Cardiac fibroblast (primary cell): ENCODE measurements around the gene FGD4.
A peak's percentile ranks its signal among the peaks of the same experiment; 100 is the strongest.

Source experiments
- DNase-seq, 2 donors: peaks; one replicate each; pipeline versions ENCODE4 v3.0.0 to v3.0.0-alpha.2; 2010; ENCODE audit warnings: low read depth in 2 of 2
- H3K4me3 ChIP-seq, 2 donors: replicated peaks in 1 of 2; 1 replicate in 1 of 2; 2 replicates in 1 of 2; pipeline ENCODE4 v1.5.1; 2011; ENCODE audit warnings: low read depth in 2 of 2, low read length in 2 of 2, mild to moderate bottlenecking in 2 of 2, moderate library complexity in 1 of 2
- TF ChIP-seq, protein P1 (sequence below): IDR thresholded peaks from one replicate; pipeline ENCODE4 v1.5.1; 2011; ENCODE audit warnings: low read depth, mild to moderate bottlenecking, low read length, inconsistent platforms

The FGD4 gene

DNA sequence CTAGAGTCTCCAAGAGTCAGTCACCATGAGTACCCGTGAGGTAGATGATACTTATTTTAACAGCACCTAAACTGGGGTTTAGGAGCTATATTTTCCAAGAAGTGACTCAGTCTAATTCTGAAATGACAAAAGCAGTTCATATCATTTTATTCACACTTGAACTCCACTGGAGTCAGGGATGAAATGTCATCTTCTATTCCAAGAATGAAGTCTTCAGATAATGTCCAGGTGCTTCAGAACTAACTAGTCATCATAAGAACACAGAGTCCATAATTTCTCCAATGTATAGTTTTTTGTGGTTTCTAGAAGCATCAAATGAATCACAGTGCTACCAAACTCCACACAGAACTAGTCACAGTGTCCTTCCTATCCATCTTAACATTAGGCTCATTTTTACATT lies 293.0 kb downstream of the FGD4 start:
- peak in 1 of 2 donors; percentile 13 for DNase-seq
- H3K4me3 ChIP-seq, result no peak overlapping the region
- TF ChIP-seq, protein P1, sequence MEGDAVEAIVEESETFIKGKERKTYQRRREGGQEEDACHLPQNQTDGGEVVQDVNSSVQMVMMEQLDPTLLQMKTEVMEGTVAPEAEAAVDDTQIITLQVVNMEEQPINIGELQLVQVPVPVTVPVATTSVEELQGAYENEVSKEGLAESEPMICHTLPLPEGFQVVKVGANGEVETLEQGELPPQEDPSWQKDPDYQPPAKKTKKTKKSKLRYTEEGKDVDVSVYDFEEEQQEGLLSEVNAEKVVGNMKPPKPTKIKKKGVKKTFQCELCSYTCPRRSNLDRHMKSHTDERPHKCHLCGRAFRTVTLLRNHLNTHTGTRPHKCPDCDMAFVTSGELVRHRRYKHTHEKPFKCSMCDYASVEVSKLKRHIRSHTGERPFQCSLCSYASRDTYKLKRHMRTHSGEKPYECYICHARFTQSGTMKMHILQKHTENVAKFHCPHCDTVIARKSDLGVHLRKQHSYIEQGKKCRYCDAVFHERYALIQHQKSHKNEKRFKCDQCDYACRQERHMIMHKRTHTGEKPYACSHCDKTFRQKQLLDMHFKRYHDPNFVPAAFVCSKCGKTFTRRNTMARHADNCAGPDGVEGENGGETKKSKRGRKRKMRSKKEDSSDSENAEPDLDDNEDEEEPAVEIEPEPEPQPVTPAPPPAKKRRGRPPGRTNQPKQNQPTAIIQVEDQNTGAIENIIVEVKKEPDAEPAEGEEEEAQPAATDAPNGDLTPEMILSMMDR, result no peak

DNA sequence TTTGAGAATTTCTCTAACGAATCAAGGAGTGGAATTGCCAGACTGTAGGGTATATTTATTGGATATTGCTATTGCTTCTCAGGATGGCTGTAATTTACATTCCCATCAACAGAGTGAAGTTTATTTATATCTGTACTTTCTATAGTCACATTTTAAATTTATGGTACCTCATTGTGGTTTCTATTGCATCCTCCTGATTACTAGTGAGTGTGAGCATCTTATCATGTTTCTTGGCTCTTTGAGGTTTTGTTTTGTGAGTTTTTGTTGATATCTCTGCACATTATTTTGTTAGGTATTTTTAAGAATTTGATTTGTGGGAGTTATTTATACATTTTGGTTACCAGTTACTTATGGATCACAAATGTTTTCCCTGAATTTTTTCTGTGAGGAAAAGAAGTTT lies 293.7 kb downstream of the FGD4 start:
- TF ChIP-seq, protein P1, result no peak
- no peak overlapping the region for H3K4me3 ChIP-seq
- DNase-seq, result no peak
